Thyroid gland (tissue), 4 donors: ENCODE data around the gene MTHFSD. TPM values are rescaled to one million over a fixed set of nuclear protein-coding genes. Genes with fewer than 3 reads are reported as not detected.

Source experiments
- total RNA-seq, 4 donors: library from RNA; depleted of rRNA; stranded (reverse); fragments of >200 nt; gene quantifications; one replicate each; pipeline ENCODE4 v1.2.3, GENCODE V29; 2016

MTHFSD gene
- total RNA-seq, 4 donors from 2014 or later, result 21.2 to 27.4 (median 25.2) TPM

Other genes starting within 250 kb of the MTHFSD start
- gene FOXF1, start 44.7 kb downstream of the MTHFSD start, total RNA-seq, result 1 to 10 TPM; 1.5 to 3.7 (median 2.3) TPM
- gene FOXC2, start 11.6 kb upstream of the MTHFSD start, total RNA-seq, result 1 to 10 TPM; 1.9 to 4.0 (median 2.1) TPM
- 1 to 10 TPM in 2 of 4 donors, under 1 TPM in 2; 0.45 to 1.9 (median 1.1) TPM for gene FOXL1, start 23.3 kb upstream of the MTHFSD start, total RNA-seq